H9 (cell line): Measurements from ENCODE around the gene IP6K2. TPM values are rescaled to one million over a fixed set of nuclear protein-coding genes. Genes with fewer than 3 reads are reported as not detected.
A peak's percentile ranks its signal among the peaks of the same experiment; 100 is the strongest.

Experiments
- DNase-seq: peaks from one replicate; pipeline ENCODE4 v3.0.0-alpha.2; 2017
- H2AFZ ChIP-seq: one replicate; pipeline ENCODE4 v1.6.1; 2013; ENCODE audit warnings: mild to moderate bottlenecking, low read length, control low read depth, moderate library complexity
- H2AK5ac ChIP-seq: 2 replicates; pipeline ENCODE4 v1.6.1; 2013; ENCODE audit warnings: low read length, control low read depth, mixed read lengths; ENCODE audit not compliant: insufficient read length
- H2BK120ac ChIP-seq: one replicate; pipeline ENCODE4 v1.6.1; 2013; ENCODE audit warnings: low read depth, mild to moderate bottlenecking, low read length, control low read depth, inconsistent platforms; ENCODE audit not compliant: poor library complexity, severe bottlenecking
- H2BK12ac ChIP-seq: 2 replicates; pipeline ENCODE4 v1.6.1; 2013; ENCODE audit warnings: low read length, control low read depth, mixed read lengths, low read depth; ENCODE audit not compliant: insufficient read length
- H2BK15ac ChIP-seq: 2 replicates; pipeline ENCODE4 v1.6.1; 2013; ENCODE audit warnings: low read depth, low read length, control low read depth
- H2BK20ac ChIP-seq: one replicate; pipeline ENCODE4 v1.6.1; 2013; ENCODE audit warnings: low read depth, mild to moderate bottlenecking, low read length, control low read depth, inconsistent platforms; ENCODE audit not compliant: poor library complexity, severe bottlenecking
- H2BK5ac ChIP-seq: 2 replicates; pipeline ENCODE4 v1.6.1; 2013; ENCODE audit warnings: low read length, control low read depth, mixed read lengths; ENCODE audit not compliant: insufficient read length
- H3K14ac ChIP-seq: 2 replicates; pipeline ENCODE4 v1.6.1; 2013; ENCODE audit warnings: low read length, control low read depth; ENCODE audit not compliant: insufficient read depth
- H3K18ac ChIP-seq: 2 replicates; pipeline ENCODE4 v1.6.1; 2013; ENCODE audit warnings: low read depth, mild to moderate bottlenecking, mixed read lengths, low read length, control low read depth; ENCODE audit not compliant: insufficient read length
- H3K23ac ChIP-seq: 2 replicates; pipeline ENCODE4 v1.6.1; 2013; ENCODE audit warnings: low read length, control low read depth, mixed read lengths, low read depth; ENCODE audit not compliant: insufficient read length
- H3K23me2 ChIP-seq: 2 replicates; pipeline ENCODE4 v1.6.1; 2013; ENCODE audit warnings: low read depth, mild to moderate bottlenecking, mixed read lengths, low read length, control low read depth; ENCODE audit not compliant: insufficient read length, poor library complexity, severe bottlenecking
- H3K27ac ChIP-seq: 2 replicates; pipeline ENCODE4 v1.5.1; 2013; ENCODE audit warnings: low read length, control low read depth, mixed read lengths, low read depth; ENCODE audit not compliant: insufficient read length
- H3K27me3 ChIP-seq: 2 replicates; pipeline ENCODE4 v1.6.1; 2013; ENCODE audit warnings: low read length, control low read depth, inconsistent platforms; ENCODE audit not compliant: insufficient read depth
- H3K4ac ChIP-seq: 2 replicates; pipeline ENCODE4 v1.6.1; 2013; ENCODE audit warnings: low read depth, mild to moderate bottlenecking, control low read depth, inconsistent platforms, low read length, moderate library complexity
- H3K4me1 ChIP-seq: 2 replicates; pipeline ENCODE4 v1.6.1; 2013; ENCODE audit warnings: low read length, control low read depth, inconsistent platforms; ENCODE audit not compliant: insufficient read depth
- H3K4me2 ChIP-seq: 2 replicates; pipeline ENCODE4 v1.6.1; 2013; ENCODE audit warnings: low read length, control low read depth, mixed read lengths; ENCODE audit not compliant: insufficient read length, insufficient read depth
- H3K56ac ChIP-seq: 2 replicates; pipeline ENCODE4 v1.6.1; 2013; ENCODE audit warnings: low read depth, mild to moderate bottlenecking, mixed read lengths, low read length, control low read depth; ENCODE audit not compliant: insufficient read length
- H3K79me1 ChIP-seq: 2 replicates; pipeline ENCODE4 v1.6.1; 2013; ENCODE audit warnings: low read depth, mild to moderate bottlenecking, moderate library complexity, low read length, control low read depth, inconsistent platforms; ENCODE audit not compliant: insufficient read depth, poor library complexity, severe bottlenecking
- H3K79me2 ChIP-seq: 2 replicates; pipeline ENCODE4 v1.6.1; 2013; ENCODE audit warnings: low read length, control low read depth, inconsistent platforms; ENCODE audit not compliant: insufficient read depth
- H3K9ac ChIP-seq: 2 replicates; pipeline ENCODE4 v1.6.1; 2013; ENCODE audit warnings: low read length, control low read depth, mixed read lengths; ENCODE audit not compliant: insufficient read length; ENCODE audit errors: extremely low read depth
- H3K9me3 ChIP-seq: one replicate; pipeline ENCODE4 v1.6.1; 2013; ENCODE audit warnings: low read depth, low read length, inconsistent platforms; ENCODE audit not compliant: control insufficient read depth
- H3T11ph ChIP-seq: one replicate; pipeline ENCODE4 v1.6.1; 2013; ENCODE audit warnings: mild to moderate bottlenecking, low read length, control low read depth, inconsistent platforms
- H4K20me1 ChIP-seq: one replicate; pipeline ENCODE4 v1.6.1; 2013; ENCODE audit not compliant: control insufficient read depth, insufficient read length, insufficient read depth
- H4K5ac ChIP-seq: 2 replicates; pipeline ENCODE4 v1.6.1; 2013; ENCODE audit warnings: low read depth, mild to moderate bottlenecking, mixed read lengths, low read length, control low read depth; ENCODE audit not compliant: insufficient read length
- H4K8ac ChIP-seq: replicated peaks from 2 replicates; pipeline ENCODE4 v1.6.1; 2013; ENCODE audit warnings: low read length, control low read depth, mixed read lengths, low read depth; ENCODE audit not compliant: insufficient read length
- H4K91ac ChIP-seq: 2 replicates; pipeline ENCODE4 v1.6.1; 2013; ENCODE audit warnings: low read depth, mild to moderate bottlenecking, moderate library complexity, mixed read lengths, low read length, control low read depth; ENCODE audit not compliant: insufficient read length
- H3K27ac Mint-ChIP-seq, 3 experiments: 2 replicates in 2 of 3; 3 replicates in 1 of 3; pipeline ENCODE4 v1.8.0; 2020 to 2021; ENCODE audit warnings: mixed read lengths in 3 of 3, mild to moderate bottlenecking in 1 of 3, moderate library complexity in 1 of 3
- H3K27me3 Mint-ChIP-seq: 2 replicates; pipeline ENCODE4 v1.8.0; 2021; ENCODE audit warnings: low read depth, mild to moderate bottlenecking, moderate library complexity, mixed read lengths
- H3K36me3 Mint-ChIP-seq, 3 experiments: 2 replicates in 2 of 3; 3 replicates in 1 of 3; pipeline ENCODE4 v1.8.0; 2020 to 2021; ENCODE audit warnings: low read depth in 3 of 3, mixed read lengths in 3 of 3; ENCODE audit not compliant: insufficient read depth in 1 of 3
- H3K4me1 Mint-ChIP-seq, 2 experiments: 2 replicates each; pipeline ENCODE4 v1.8.0; 2020; ENCODE audit warnings: mixed read lengths in 2 of 2
- H3K4me3 Mint-ChIP-seq, 2 experiments: 2 replicates in 1 of 2; 3 replicates in 1 of 2; pipeline ENCODE4 v1.8.0; 2020 to 2021; ENCODE audit warnings: mild to moderate bottlenecking in 2 of 2, mixed read lengths in 2 of 2, moderate library complexity in 1 of 2
- H3K9me3 Mint-ChIP-seq, 2 experiments: 2 replicates in 1 of 2; 3 replicates in 1 of 2; pipeline ENCODE4 v1.8.0; 2020; ENCODE audit warnings: mild to moderate bottlenecking in 2 of 2, mixed read lengths in 2 of 2, moderate library complexity in 1 of 2
- CTCF ChIP-seq: fragments of 200-600 bp; sonication (generic); conservative IDR thresholded peaks from 3 replicates; pipeline ENCODE4 v1.8.0; 2021; ENCODE audit warnings: antibody characterized with exemption, mild to moderate bottlenecking
- WGBS: extraction: QIAGEN DNeasy Blood & Tissue Kit; methylation state at CpG from one replicate; pipeline ENCODE4 v1.1.7; 2013; ENCODE audit warnings: missing lambda C conversion rate, low lambda C conversion rate, mixed read lengths; ENCODE audit not compliant: insufficient read length; ENCODE audit errors: extremely low coverage; 5-methylcytosine and 5-hydroxymethylcytosine counted together
- total RNA-seq: library from RNA; stranded (reverse); gene quantifications from 2 replicates; pipeline ENCODE4 v1.2.1, GENCODE V29; 2021

IP6K2 gene
- total RNA-seq, 1 experiment from 2014 or later: 94.7 TPM

DNA sequence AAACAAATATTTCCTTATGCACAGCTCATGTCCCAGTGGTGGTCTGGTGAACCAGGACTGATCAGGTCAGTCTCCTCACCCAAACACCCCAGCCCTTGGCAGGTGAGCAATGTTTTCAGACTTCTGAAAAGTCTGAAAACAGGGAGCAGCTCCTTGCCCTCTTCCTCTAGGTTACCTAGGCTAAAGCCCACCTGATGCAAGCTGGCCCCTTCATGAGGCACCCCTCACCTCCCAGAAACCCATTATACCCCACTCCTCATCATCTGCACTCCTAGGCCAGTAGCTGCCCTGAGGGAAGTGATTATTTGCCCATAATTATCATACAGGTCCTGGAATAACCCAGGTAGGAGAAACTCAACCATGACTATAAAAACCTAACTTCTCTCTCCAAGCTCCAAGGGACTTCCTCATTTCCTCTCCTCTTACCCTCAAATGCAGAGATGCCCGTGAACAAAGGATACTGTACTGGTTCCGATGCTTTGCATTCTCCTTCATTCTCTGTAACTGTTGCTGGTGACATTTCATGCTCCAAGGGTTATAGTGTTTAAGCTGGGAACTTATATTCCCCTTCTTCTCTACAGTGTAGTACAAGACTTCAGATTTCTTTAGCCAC lies 26.1 kb downstream of the IP6K2 start:
- TF ChIP-seq CTCF: no peak
- Histone ChIP-seq H2BK5ac (no peak overlapping the region), H3T11ph (no peak overlapping the region), H4K20me1 (no peaks in the 10 kb centered on the region), H3K23me2 (no peaks in the 10 kb centered on the region), H3K23ac (no peak overlapping the region), H3K27me3 (no peaks in the 10 kb centered on the region), H3K56ac (no peak overlapping the region), H2AK5ac (no peak overlapping the region), H3K27ac (no peak overlapping the region), H2BK20ac (no peak overlapping the region), H4K8ac (no peak overlapping the region), H3K4me2 (no peak overlapping the region), H3K14ac (no peak overlapping the region), H3K4me1 (no peaks in the 10 kb centered on the region), H2AFZ (no peak overlapping the region), H4K91ac (no peak overlapping the region), H3K9me3 (no peaks in the 10 kb centered on the region), H3K79me2 (no peaks in the 10 kb centered on the region), H2BK15ac (no peak overlapping the region), H3K4ac (no peak overlapping the region), H3K18ac (no peak overlapping the region), H2BK12ac (no peak overlapping the region), H3K79me1 (peaks cover 6% of the 10 kb centered on the region), H3K9ac (no peak overlapping the region), H2BK120ac (no peak overlapping the region), H4K5ac (no peak overlapping the region)
- no peak for DNase-seq
- WGBS: no CpG with 5 or more reads among the region's 2 CpGs
- Mint-ChIP-seq H3K4me3 (no peak overlapping the region), H3K4me1 (peaks cover 15 to 25% of the 10 kb centered on the region in 2 experiments), H3K9me3 (no peaks in the 10 kb centered on the region), H3K27ac (peak overlapping the region in 1 of 3 experiments; percentile 83; a peak in 1 of 7 replicates), H3K27me3 (no peaks in the 10 kb centered on the region; the same call in 1 of the 2 replicates), H3K36me3 (peaks cover 53 to 84% (median 71%) of the 10 kb centered on the region in 3 experiments)
